HG02885 (cell line): ENCODE measurements around the gene PTPRN2.
"Not testable (repeated sequence)": the region's sequence is repeated elsewhere in the genome, so short reads cannot be mapped to it uniquely, and the experiment has no call there.

Source experiments
- ATAC-seq: cut with Tn5 transposase; IDR thresholded peaks from one replicate; pipeline ENCODE4 v1.9.1; 2021; ENCODE audit warnings: mild to moderate bottlenecking; ENCODE audit not compliant: unreplicated experiment, poor library complexity

Gene PTPRN2

DNA sequence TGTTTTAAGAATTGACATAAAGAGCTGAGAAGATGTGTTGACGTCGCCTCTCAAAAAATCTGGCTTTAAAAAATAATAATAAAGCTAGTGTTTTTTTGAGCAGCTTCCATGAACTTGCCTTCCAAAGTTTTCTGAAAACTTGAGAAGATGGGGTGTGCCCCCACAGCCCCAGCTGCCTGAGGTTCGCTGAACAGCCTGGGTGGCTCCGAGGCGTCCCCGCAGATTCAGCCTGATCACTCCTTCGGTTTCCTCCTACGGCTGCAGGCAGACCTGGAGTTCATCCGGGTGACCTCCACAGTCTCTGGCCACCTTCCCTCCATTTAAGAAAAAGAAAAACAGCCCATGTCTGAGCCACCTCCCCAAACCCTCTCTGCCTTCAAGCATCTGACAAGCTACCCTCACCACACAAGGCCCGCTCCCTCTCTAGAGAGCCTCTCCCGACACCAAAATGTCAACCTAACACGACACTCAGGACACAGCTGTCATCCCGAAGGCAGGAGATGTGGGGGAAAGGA lies 177.8 kb downstream of the PTPRN2 start:
- no peak for ATAC-seq

DNA sequence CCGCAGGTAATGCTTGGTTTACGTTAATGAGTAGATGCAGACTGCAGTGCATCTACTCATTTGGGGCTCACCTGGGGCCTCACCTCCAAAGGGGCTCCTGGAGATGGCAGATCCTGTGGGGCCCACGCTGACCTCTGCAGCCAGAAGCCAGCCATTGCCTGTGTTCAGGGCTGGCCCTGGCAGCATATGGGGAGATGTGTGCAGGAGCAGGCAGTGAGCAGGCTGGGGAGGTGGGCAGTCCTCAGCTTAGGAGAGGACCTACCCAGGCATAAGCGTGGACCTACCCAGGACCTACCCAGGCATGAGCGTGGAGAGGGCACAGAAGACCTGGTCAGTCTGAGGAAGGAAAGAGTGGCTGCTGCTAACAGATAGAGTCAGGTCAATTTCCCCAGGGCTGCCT lies 178.5 kb downstream of the PTPRN2 start:
- ATAC-seq: no peak

DNA sequence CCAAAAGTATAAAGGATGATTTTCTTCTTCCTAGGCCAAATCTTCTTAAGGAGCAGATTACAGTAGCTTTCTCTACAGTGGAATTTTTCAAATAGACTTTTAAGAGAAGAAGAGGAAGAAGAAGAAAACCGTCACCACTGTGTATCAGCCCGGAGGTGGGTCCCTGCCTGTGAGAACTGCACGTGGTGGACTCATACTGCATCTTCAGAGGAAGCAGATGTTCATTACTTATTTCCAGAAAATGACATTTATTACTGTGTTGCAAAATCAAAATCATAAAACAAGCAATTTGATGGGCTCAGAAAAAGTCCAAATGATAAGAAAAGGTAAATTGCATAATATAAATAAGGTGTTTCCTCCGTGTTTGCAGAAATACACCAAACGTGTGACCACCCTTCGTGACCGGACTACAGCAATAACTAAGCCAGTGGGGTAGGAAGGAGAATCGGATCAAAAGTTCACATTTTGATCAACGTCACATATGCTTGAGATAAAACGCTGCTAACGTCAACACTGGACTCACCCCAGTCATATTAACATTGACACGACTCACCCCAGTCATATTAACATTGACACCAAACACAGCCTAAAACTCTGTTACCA lies 179.2 kb downstream of the PTPRN2 start:
- ATAC-seq: no peak

- no peak for ATAC-seq
Observed at GRCh38 chr7:158407581-158408317, 179.9 kb downstream of the PTPRN2 start.

GRCh38 chr7:158406801-158407200 lies 180.8 kb downstream of the PTPRN2 start:
- ATAC-seq: no peak

DNA sequence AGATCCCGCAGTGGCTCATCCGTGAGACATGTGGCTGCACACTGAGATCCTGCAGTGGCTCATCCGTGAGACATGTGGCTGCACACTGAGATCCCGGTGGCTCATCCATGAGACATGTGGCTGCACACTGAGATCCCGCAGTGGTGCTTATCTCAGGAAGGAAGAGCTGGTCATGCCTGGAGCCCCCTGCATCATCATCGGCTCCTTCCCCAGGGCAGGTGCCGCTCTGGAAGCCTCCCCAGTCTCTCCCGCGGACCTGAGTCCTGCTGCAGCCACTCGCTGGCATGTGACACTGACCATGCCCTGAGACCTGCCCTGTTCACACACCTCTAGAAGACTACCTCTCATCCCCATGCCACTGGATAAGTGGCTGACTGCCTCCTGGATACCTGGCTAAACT lies 181.3 kb downstream of the PTPRN2 start:
- ATAC-seq: no peak

DNA sequence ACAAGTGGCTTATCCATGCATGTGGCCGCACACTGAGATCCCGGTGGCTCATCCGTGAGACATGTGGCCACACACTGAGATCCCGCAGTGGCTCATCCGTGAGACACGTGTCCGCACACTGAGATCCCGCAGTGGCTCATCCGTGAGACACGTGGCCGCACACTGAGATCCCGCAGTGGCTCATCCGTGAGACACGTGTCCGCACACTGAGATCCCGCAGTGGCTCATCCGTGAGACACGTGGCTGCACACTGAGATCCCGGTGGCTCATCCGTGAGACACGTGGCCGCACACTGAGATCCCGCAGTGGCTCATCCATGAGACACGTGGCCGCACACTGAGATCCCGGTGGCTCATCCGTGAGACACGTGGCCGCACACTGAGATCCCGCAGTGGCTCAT lies 181.9 kb downstream of the PTPRN2 start:
- not testable (repeated sequence) for ATAC-seq

- ATAC-seq: no peak
Observed at GRCh38 chr7:158405324-158405723, 182.3 kb downstream of the PTPRN2 start.

GRCh38 chr7:158404031-158404761 lies 183.4 kb downstream of the PTPRN2 start:
- no peak for ATAC-seq

DNA sequence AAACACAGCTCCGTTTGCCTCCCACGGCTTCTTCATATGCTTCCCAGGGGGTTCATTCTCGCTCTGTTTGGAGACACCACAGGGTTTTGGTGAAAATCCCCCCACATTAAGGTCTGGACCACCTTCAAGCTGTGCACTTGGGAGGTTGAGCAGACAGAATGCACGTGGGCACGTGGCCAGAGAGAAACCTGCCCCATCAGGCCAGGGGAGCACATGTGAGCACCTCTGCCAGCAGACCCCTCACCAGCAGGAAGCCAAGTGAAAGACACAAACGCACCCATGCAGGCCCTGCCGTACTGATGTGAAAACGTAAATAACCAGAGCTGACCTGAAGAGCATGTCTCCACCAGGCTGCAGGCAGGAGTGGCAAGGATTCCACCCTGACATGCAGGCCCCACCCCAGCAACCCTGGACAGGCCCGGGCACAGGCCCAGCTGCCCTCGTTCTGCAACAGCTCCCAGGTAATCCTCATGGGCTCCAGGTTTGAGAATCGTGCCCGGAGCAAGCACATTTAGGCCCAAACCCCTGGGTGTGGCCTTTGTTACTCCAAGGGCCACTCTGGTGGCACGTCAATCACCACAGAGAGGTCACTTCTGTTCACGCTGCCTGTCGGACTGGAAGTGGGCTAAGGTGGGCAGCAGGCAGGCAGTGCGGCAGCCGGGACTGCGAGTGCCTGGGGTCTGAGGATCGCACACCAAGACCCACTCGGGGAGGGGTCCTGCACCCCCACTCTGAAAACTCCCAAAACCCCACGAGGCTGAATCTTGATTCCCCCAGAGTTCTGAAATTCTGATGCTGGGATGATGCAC lies 184.4 kb downstream of the PTPRN2 start:
- no peak for ATAC-seq

- no peak for ATAC-seq
Observed at GRCh38 chr7:158402471-158402870, 185.2 kb downstream of the PTPRN2 start.

DNA sequence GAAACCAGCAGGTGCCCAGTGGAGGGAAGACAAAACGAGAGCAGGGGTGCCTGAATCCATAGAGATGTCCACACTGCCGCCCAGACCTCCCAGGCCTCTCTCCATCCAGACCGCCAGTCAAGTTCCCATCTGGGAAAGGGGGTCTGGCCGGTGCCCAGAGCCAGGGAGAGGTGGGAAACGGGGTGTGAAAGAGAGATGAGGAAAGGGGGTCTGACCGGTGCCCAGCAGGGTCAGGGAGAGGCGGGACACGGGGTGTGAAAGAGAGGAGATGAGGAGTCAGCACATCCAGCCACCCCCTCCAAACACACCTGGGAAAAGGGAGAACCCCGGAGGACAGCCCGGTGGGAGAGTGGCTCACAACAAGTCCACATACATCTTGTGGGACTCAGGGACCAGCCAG lies 185.8 kb downstream of the PTPRN2 start:
- ATAC-seq: no peak

- no peak for ATAC-seq
Observed at GRCh38 chr7:158401295-158401694, 186.3 kb downstream of the PTPRN2 start.

DNA sequence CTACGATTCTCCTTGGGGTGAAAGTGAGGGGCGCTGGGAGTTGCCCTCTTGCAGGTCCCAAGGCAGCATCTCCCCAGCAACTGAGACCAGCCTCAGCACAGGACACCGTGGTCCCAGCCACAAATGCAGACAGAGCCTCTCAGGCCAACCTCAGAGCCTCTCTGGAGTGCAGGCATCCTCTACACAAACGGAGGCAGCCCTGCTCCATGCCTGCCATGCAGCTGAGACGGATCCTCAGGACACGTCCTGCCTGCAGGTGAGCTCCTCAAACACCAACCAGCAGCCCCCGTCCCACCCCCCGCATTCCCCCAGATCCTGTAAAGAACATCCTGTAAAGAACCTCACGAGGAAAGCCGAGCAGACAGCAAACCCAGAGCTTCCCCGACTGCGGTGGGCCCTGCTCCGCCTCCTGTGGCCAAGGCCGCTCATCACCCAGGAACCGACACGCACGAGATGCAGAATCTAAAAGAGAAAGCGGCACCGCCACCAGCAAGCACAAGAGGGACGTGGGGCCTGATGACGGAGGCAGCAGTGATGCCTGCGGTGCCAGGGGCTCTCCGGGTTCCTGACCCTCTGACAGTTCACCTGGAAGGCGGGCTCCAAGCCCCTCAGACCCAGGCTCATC lies 186.9 kb downstream of the PTPRN2 start:
- no peak for ATAC-seq

DNA sequence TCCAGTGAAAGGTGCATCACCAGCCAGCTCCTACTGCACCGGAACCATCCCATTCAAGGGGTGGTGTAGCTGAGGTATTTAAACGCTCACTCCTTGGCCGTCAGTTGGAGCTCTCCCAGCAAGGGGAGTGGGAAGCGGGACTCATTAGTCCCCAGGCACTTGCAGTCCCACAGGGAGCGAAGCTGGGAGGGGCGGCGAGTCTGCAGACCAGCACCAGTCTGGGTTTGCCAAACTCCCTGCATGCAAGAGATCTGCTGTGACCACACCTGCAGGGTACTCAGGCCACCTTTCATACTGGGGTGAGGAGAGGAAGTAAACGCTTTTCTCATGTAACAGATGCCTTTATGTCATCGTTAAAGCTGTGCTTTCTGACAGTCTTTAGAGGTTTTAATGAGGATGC lies 187.9 kb downstream of the PTPRN2 start:
- ATAC-seq: no peak

DNA sequence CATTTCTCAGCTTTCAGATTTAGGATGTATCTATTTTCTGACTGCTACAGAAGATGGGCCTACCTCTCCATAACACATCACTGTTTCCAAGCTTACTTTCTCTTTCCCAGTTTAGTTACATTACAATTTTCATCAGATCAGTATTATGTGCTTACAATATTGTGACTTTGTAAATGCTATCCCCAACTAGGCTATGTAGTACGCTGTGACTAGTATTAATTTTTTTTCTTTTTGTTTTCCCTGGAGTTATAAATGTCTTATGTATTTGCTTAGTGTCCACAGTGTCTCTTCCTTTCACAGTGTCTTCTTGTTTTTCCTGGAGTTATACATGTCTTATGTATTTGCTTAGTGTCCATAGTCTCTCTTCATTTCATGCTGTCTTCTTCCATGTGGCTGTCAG lies 188.9 kb downstream of the PTPRN2 start:
- no peak for ATAC-seq

DNA sequence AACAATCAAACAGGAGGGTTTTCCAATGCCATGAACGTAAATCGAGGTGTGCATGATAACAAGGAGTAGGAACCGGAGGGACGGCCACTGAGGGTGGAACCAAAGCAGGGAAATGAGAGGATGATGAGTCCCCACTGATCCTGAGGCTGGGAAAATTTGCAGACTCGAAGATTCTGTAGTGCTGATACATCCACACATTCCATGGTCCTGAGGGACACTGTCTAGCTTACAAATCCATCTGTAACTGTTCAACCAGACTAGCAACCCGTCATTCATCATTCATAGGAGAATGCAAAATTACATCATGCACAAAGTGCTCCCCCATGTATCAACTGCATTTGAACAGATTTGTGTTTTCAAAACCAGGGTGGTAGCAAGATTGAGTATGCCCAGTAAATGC lies 189.7 kb downstream of the PTPRN2 start:
- no peak for ATAC-seq

GRCh38 chr7:158396982-158397862 lies 190.4 kb downstream of the PTPRN2 start:
- no peak for ATAC-seq

DNA sequence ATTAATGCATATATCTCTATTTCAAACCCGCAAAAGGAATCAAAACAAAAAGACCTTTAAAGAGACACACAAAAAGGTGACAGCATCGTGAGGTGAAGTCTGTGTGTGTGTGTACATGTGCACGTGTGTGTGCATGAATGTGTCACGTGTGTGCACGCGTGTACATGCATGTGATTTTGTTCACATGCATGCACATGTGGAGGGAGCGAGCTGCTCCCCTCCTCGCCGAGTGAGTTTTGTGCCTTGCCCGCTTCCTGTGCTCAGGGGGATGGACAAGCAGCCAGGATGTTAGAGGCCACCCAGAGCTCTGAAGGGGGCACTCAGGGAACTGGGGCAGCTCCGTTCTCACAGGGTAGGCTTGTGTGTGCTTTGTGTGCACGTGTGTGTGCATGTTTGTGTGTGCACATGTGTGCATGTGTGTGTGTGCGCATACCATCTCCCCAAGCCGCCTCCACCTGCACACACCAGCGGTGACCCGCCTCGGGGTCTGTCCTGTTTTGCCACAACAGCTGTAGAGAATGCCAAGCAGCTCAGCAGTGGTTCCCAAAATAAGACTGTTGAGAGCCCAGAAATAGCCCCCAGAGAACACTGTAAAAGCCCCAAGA lies 191.2 kb downstream of the PTPRN2 start:
- no peak for ATAC-seq
